ENCODE results near the gene CFAP46.
"Not testable (repeated sequence)": the region's sequence is repeated elsewhere in the genome, so short reads cannot be mapped to it uniquely, and the experiment has no call there.

Gene CFAP46

GRCh38 chr10:132979491-132980425 is 37.4 kb upstream of the CFAP46 start:
- DNase-seq (ENCODE audit: low spot score), result no peak

- DNase-seq (ENCODE audit: low spot score), result no peak
Measured at GRCh38 chr10:132978542-132978941, 36.2 kb upstream of the CFAP46 start.

- no peak for DNase-seq (ENCODE audit: low spot score)
Measured at GRCh38 chr10:132977807-132978206, 35.4 kb upstream of the CFAP46 start.

- DNase-seq (ENCODE audit: low spot score), result no peak
Measured at GRCh38 chr10:132977076-132977475, 34.7 kb upstream of the CFAP46 start.

GRCh38 chr10:132975831-132976682 is 33.7 kb upstream of the CFAP46 start:
- DNase-seq (ENCODE audit: low spot score), result no peak

GRCh38 chr10:132974886-132975830 is 32.8 kb upstream of the CFAP46 start:
- no peak for DNase-seq (ENCODE audit: low spot score)

GRCh38 chr10:132974249-132974796 is 32.0 kb upstream of the CFAP46 start:
- DNase-seq (ENCODE audit: low spot score), result no peak

- DNase-seq (ENCODE audit: low spot score), result no peak
Measured at GRCh38 chr10:132973903-132974241, 31.5 kb upstream of the CFAP46 start.

- no peak for DNase-seq (ENCODE audit: low spot score)
Measured at GRCh38 chr10:132972986-132973902, 30.9 kb upstream of the CFAP46 start.

- DNase-seq (ENCODE audit: low spot score), result no peak
Measured at GRCh38 chr10:132972149-132972985, 30.0 kb upstream of the CFAP46 start.

GRCh38 chr10:132971448-132972148 is 29.2 kb upstream of the CFAP46 start:
- no peak for DNase-seq (ENCODE audit: low spot score)

GRCh38 chr10:132970641-132971438 is 28.5 kb upstream of the CFAP46 start:
- no peak for DNase-seq (ENCODE audit: low spot score)

GRCh38 chr10:132967540-132967939 is 25.2 kb upstream of the CFAP46 start:
- no peak for DNase-seq (ENCODE audit: low spot score)

GRCh38 chr10:132965411-132966057 is 23.2 kb upstream of the CFAP46 start:
- no peak for DNase-seq (ENCODE audit: low spot score)

- not testable (repeated sequence) for DNase-seq (ENCODE audit: low spot score)
Measured at GRCh38 chr10:132964707-132965410, 22.5 kb upstream of the CFAP46 start.

GRCh38 chr10:132964231-132964630 is 21.9 kb upstream of the CFAP46 start:
- no peak for DNase-seq (ENCODE audit: low spot score)

- DNase-seq (ENCODE audit: low spot score), result no peak
Measured at GRCh38 chr10:132963430-132963960, 21.1 kb upstream of the CFAP46 start.
